HFF-Myc (cell line): ENCODE results near the gene CALML4.
"Not testable (repeated sequence)": the region's sequence is repeated elsewhere in the genome, so short reads cannot be mapped to it uniquely, and the experiment has no call there.

ENCODE experiments used
- DNase-seq: peaks from one replicate; pipeline ENCODE4 v3.0.0-alpha.2; 2011; ENCODE audit warnings: low read depth; ENCODE audit errors: extremely low read depth
- H3K4me3 ChIP-seq: replicated peaks from 2 replicates; pipeline ENCODE4 v1.5.1; 2011; ENCODE audit warnings: low read depth, mild to moderate bottlenecking, control low read depth, low read length
- TF ChIP-seq, protein P1 (sequence below): IDR thresholded peaks from 2 replicates; pipeline ENCODE4 v1.5.1; 2012; ENCODE audit warnings: mild to moderate bottlenecking, low read depth, low read length, control low read depth; ENCODE audit errors: missing control alignments

The CALML4 gene

DNA sequence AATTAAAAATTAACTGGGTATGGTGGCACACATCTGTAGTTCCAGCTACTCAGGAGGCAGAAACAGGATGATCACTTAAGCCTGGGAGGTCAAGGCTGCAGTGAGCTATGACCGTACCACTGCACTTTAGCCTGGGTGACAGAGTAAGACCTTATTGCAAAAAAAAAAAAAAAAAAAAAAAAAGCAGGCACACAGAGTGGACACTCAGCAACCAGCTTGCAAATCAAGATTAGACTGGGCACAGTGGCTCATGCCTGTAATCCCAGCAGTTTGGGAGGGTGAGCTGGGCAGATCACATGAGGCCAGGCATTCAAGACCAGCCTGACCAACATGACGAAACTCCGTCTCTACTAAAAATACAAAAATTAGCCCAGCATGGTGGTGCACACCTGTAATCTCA, 19.0 kb upstream of the CALML4 start:
- TF ChIP-seq, protein P1, sequence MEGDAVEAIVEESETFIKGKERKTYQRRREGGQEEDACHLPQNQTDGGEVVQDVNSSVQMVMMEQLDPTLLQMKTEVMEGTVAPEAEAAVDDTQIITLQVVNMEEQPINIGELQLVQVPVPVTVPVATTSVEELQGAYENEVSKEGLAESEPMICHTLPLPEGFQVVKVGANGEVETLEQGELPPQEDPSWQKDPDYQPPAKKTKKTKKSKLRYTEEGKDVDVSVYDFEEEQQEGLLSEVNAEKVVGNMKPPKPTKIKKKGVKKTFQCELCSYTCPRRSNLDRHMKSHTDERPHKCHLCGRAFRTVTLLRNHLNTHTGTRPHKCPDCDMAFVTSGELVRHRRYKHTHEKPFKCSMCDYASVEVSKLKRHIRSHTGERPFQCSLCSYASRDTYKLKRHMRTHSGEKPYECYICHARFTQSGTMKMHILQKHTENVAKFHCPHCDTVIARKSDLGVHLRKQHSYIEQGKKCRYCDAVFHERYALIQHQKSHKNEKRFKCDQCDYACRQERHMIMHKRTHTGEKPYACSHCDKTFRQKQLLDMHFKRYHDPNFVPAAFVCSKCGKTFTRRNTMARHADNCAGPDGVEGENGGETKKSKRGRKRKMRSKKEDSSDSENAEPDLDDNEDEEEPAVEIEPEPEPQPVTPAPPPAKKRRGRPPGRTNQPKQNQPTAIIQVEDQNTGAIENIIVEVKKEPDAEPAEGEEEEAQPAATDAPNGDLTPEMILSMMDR, result no peak
- DNase-seq, result no peak
- H3K4me3 ChIP-seq, result no peak overlapping the region

DNA sequence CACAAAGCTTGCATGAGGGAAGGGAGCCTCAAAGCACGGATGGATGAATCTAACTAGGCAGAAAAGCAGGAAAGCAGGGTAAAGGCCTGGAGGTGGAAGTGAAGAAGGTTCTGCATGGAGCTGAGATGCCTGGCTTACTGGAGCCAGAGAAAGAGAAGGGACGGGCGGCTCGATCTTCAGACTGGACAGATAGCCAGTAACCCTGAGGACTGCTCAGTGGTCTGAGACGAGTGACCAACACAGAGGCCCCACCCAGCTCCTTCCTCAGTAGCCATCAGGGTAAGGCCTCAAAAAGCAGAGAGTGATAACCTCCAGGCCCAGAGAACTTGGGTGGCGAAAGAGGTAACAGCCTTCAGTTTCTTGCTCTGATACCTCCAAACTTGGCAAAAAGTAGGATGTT, 18.0 kb upstream of the CALML4 start:
- TF ChIP-seq, protein P1, result no peak
- H3K4me3 ChIP-seq, result no peak overlapping the region
- DNase-seq, result no peak

DNA sequence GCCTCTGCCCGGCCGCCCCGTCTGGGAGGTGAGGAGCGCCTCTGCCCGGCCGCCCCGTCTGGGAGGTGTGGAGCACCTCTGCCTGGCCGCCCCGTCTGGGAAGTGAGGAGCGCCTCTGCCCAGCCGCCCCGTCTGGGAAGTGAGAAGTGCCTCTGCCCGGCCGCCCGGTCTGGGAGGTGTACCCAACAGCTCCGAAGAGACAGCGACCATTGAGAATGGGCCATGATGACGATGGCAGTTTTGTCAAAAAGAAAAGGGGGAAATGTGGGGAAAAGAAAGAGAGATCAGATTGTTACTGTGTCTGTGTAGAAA, 17.3 kb upstream of the CALML4 start:
- not testable (repeated sequence) for DNase-seq, H3K4me3 ChIP-seq

DNA sequence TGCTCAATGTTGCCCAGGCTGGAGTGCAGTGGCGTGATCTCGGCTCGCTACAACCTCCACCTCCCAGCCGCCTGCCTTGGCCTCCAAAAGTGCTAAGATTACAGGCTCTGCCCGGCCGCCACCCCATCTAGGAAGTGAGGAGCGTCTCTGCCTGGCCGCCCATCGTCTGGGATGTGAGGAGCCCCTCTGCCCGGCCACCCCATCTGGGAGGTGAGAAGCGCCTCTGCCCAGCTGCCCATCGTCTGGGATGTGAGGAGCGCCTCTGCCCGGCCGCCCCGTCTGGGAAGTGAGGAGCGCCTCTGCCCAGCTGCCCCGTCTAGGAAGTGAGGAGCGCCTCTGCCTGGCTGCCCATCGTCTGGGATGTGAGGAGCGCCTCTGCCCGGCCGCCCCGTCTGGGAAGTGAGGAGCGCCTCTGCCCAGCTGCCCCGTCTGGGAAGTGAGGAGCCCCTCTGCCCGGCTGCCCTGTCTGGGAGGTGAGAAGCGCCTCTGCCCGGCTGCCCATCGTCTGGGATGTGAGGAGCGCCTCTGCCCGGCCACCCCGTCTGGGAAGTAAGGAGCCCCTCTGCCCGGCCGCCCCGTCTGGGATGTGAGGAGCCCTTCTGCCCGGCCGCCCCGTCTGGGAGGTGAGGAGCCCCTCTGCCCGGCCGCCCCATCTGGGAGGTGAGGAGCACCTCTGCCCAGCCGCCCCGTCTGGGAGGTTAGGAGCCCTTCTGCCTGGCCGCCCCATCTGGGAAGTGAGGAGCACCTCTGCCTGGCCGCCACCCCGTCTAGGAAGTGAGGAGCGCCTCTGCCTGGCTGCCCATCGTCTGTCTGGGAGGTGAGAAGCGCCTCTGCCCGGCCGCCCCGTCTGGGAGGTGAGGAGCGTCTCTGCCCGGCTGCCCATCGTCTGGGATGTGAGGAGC, 16.6 kb upstream of the CALML4 start:
- not testable (repeated sequence) for H3K4me3 ChIP-seq, DNase-seq

DNA sequence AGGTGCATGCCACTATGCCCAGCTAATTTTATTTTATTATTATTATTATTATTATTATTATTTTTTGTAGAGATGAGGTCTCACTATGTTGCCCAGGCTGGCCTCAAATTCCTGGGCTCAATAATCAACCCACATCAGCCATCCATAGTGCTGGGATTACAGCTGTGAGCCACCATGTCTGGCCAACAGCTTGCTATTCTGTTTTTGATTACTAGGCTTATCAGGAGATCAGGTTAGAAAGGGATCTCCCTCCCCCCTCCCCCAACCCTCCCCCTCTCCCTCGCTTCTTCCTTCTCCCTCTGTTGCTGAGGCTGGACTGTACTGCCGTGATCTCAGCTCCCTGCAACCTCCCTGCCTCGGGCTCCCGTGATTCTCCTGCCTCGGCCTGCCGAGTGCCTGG, 15.8 kb upstream of the CALML4 start:
- DNase-seq, result no peak
- TF ChIP-seq, protein P1, result no peak
- no peak overlapping the region for H3K4me3 ChIP-seq

DNA sequence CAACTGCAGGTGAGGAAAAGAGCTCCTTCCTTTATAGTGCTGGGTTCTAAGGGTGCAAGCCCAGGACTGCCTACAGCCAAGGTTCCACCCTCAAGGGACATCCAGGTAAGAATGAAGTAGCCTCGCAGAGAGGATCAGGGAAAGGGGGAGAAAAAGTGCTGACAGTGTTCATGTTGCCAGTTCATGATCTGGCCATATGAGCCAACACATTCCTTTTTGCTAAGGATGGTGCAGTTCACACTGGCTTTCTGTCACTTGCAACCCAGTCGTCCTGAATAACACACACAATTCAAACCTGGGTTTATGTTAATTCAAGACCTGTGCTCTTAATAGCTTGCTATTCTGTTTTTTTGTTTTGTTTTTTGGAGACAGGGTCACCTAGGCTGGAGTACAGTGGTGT, 15.4 kb upstream of the CALML4 start:
- H3K4me3 ChIP-seq, result no peak overlapping the region
- no peak for DNase-seq
- TF ChIP-seq, protein P1, result no peak

DNA sequence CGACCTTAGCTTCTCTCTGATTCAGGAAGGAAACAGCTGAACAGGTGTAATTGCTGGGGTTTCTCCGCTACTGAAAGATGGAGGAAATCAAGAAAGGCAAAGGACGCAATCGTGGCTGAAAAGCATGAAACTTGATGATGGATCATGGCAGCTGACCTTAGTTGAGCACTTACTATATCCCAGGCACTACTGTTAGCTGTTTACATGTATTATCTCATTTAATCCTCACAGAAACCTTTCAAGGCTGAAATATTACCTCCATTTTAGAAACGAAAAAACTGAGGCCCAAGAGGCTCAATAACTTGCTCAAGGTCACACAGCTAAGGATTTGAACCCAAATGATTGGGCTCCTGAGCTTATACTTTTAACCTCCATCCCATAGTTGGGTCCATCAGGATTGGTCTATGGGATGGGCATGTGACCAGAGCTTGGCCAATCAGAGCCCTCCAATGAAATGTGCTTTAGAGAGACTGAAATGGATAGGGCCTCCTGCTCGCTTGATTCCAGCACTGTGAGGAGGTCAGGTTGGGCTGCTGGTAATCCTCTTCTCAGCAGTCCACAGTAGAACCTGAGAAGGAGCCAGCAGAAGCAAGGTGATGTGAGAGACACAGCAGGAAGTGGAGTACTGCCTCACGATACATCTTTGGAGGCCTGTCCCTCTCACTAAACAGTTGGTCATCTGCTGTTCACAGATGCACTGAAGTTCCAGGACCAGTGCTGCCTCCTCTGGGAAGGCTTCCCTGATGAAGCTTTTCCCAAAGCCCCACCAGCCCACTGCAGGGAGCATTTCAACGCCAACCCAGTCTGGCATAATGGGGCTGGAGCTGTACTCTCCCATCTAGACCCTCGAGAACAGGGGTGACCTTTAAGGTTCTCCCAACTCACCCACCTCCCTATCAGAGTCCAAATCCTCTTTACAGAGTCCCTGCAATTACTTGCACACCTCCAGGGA, 14.0 kb upstream of the CALML4 start:
- no peak overlapping the region for H3K4me3 ChIP-seq
- no peak for DNase-seq
- TF ChIP-seq, protein P1, result no peak
